H1 (cell line): ENCODE data around the gene MTFP1.

Source experiments
- CHD1 ChIP-seq: IDR thresholded peaks from 2 replicates; pipeline ENCODE4 v1.6.1; 2012; ENCODE audit warnings: low read depth, low read length, improper control_type of control experiment
- CREB1 ChIP-seq: IDR thresholded peaks from 2 replicates; pipeline ENCODE4 v1.6.1; 2012; ENCODE audit warnings: inconsistent platforms
- RFX5 ChIP-seq: IDR thresholded peaks from 2 replicates; pipeline ENCODE4 v1.6.1; 2011; ENCODE audit warnings: low read depth, low read length, improper control_type of control experiment, borderline replicate concordance
- SP1 ChIP-seq: IDR thresholded peaks from 2 replicates; pipeline ENCODE4 v1.6.1; 2011; ENCODE audit warnings: low read depth, low read length
- TF ChIP-seq, protein P1 (sequence below): fragments of 300-600 bp; sonication (generic); IDR thresholded peaks from 2 replicates; pipeline ENCODE4 v1.7.1; 2012; ENCODE audit warnings: low read length, moderate library complexity, mild to moderate bottlenecking, inconsistent platforms; ENCODE audit not compliant: insufficient replicate concordance

DNA sequence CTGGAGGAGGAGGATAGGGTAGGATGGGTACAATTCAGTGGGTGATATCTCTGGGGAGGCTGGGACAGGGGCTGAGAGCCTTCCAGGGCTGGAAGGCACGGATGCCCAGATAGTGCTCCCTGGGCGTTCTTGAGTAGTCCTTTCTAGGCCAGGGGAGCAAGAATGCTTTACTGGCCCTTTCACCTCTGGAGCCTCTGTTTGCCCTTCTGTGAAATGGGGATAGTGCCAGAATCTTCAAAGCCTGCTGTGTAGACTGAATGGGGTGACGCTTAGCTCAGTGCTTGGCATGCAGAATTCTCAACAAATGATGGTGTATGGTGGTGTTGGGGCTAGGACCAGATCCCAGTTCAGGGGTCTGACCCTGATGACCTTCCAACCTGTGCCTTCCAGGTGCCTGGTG, 7.7 kb downstream of the MTFP1 start:
- TF ChIP-seq CREB1 (no peak), SP1 (no peak), RFX5 (no peak), CHD1 (no peak)
- TF ChIP-seq, protein P1, sequence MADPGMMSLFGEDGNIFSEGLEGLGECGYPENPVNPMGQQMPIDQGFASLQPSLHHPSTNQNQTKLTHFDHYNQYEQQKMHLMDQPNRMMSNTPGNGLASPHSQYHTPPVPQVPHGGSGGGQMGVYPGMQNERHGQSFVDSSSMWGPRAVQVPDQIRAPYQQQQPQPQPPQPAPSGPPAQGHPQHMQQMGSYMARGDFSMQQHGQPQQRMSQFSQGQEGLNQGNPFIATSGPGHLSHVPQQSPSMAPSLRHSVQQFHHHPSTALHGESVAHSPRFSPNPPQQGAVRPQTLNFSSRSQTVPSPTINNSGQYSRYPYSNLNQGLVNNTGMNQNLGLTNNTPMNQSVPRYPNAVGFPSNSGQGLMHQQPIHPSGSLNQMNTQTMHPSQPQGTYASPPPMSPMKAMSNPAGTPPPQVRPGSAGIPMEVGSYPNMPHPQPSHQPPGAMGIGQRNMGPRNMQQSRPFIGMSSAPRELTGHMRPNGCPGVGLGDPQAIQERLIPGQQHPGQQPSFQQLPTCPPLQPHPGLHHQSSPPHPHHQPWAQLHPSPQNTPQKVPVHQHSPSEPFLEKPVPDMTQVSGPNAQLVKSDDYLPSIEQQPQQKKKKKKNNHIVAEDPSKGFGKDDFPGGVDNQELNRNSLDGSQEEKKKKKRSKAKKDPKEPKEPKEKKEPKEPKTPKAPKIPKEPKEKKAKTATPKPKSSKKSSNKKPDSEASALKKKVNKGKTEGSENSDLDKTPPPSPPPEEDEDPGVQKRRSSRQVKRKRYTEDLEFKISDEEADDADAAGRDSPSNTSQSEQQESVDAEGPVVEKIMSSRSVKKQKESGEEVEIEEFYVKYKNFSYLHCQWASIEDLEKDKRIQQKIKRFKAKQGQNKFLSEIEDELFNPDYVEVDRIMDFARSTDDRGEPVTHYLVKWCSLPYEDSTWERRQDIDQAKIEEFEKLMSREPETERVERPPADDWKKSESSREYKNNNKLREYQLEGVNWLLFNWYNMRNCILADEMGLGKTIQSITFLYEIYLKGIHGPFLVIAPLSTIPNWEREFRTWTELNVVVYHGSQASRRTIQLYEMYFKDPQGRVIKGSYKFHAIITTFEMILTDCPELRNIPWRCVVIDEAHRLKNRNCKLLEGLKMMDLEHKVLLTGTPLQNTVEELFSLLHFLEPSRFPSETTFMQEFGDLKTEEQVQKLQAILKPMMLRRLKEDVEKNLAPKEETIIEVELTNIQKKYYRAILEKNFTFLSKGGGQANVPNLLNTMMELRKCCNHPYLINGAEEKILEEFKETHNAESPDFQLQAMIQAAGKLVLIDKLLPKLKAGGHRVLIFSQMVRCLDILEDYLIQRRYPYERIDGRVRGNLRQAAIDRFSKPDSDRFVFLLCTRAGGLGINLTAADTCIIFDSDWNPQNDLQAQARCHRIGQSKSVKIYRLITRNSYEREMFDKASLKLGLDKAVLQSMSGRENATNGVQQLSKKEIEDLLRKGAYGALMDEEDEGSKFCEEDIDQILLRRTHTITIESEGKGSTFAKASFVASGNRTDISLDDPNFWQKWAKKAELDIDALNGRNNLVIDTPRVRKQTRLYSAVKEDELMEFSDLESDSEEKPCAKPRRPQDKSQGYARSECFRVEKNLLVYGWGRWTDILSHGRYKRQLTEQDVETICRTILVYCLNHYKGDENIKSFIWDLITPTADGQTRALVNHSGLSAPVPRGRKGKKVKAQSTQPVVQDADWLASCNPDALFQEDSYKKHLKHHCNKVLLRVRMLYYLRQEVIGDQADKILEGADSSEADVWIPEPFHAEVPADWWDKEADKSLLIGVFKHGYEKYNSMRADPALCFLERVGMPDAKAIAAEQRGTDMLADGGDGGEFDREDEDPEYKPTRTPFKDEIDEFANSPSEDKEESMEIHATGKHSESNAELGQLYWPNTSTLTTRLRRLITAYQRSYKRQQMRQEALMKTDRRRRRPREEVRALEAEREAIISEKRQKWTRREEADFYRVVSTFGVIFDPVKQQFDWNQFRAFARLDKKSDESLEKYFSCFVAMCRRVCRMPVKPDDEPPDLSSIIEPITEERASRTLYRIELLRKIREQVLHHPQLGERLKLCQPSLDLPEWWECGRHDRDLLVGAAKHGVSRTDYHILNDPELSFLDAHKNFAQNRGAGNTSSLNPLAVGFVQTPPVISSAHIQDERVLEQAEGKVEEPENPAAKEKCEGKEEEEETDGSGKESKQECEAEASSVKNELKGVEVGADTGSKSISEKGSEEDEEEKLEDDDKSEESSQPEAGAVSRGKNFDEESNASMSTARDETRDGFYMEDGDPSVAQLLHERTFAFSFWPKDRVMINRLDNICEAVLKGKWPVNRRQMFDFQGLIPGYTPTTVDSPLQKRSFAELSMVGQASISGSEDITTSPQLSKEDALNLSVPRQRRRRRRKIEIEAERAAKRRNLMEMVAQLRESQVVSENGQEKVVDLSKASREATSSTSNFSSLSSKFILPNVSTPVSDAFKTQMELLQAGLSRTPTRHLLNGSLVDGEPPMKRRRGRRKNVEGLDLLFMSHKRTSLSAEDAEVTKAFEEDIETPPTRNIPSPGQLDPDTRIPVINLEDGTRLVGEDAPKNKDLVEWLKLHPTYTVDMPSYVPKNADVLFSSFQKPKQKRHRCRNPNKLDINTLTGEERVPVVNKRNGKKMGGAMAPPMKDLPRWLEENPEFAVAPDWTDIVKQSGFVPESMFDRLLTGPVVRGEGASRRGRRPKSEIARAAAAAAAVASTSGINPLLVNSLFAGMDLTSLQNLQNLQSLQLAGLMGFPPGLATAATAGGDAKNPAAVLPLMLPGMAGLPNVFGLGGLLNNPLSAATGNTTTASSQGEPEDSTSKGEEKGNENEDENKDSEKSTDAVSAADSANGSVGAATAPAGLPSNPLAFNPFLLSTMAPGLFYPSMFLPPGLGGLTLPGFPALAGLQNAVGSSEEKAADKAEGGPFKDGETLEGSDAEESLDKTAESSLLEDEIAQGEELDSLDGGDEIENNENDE: no peak
